Panc1 (cell line): ENCODE data around the gene KATNIP.

Experiments used
- CTCF ChIP-seq: fragments of 450-650 bp; IDR thresholded peaks from 2 replicates; pipeline ENCODE4 v1.5.1; 2017; ENCODE audit warnings: mild to moderate bottlenecking
- POLR2AphosphoS5 ChIP-seq: IDR thresholded peaks from 2 replicates; pipeline ENCODE4 v1.6.1; 2012; ENCODE audit warnings: mild to moderate bottlenecking, low read depth, low read length, moderate library complexity
- TCF7L2 ChIP-seq: IDR thresholded peaks from 2 replicates; pipeline ENCODE4 v1.6.1; 2011; ENCODE audit warnings: mild to moderate bottlenecking, low read depth, low read length, inconsistent platforms

DNA sequence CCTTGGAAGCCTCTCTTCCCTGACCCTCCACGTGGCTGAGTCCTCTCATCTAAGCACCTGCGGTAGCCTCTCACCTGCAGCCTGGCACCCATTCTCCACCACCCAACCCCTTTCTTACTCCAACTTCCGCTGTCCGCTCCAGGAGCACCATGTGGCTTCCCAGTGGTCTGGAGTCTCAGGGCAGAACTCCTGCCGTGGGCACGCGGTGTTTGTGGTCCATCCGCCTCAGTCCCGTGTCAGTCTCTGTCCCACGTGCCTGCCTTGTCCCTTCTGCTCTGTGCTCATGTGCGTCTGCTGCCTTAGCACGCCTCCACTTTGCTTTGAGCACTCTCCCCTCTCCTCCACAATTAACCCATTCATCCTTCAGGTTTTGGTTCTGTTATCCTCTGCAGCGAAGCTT, 49.7 kb downstream of the KATNIP start:
- TF ChIP-seq POLR2AphosphoS5 (no peak), CTCF (no peak), TCF7L2 (no peak)
